ENCODE data around the gene APCDD1.

GRCh38 chr18:10457128-10457527, 2.7 kb downstream of the APCDD1 start:
- TF ChIP-seq, protein P1, sequence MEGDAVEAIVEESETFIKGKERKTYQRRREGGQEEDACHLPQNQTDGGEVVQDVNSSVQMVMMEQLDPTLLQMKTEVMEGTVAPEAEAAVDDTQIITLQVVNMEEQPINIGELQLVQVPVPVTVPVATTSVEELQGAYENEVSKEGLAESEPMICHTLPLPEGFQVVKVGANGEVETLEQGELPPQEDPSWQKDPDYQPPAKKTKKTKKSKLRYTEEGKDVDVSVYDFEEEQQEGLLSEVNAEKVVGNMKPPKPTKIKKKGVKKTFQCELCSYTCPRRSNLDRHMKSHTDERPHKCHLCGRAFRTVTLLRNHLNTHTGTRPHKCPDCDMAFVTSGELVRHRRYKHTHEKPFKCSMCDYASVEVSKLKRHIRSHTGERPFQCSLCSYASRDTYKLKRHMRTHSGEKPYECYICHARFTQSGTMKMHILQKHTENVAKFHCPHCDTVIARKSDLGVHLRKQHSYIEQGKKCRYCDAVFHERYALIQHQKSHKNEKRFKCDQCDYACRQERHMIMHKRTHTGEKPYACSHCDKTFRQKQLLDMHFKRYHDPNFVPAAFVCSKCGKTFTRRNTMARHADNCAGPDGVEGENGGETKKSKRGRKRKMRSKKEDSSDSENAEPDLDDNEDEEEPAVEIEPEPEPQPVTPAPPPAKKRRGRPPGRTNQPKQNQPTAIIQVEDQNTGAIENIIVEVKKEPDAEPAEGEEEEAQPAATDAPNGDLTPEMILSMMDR (IDR thresholded peaks at IDR 0.05), result no peak
- TF ChIP-seq ZFX (IDR thresholded peaks at IDR 0.05; ENCODE audit: borderline replicate concordance), result no peak
